K562 (cell line): ENCODE results near the gene ASCC3. TPM values are rescaled to one million over a fixed set of nuclear protein-coding genes. Genes with fewer than 3 reads are reported as not detected.
A peak's percentile ranks its signal among the peaks of the same experiment; 100 is the strongest.

ENCODE experiments used
- CBX3 ChIP-seq, 2 experiments: IDR thresholded peaks; 1 replicate in 1 of 2; 2 replicates in 1 of 2; pipeline ENCODE4 v1.6.1; 2012; ENCODE audit warnings: inconsistent platforms in 2 of 2, low read length in 2 of 2, borderline replicate concordance in 1 of 2, control low read depth in 1 of 2
- CEBPB ChIP-seq: fragments of 450-650 bp; IDR thresholded peaks from 2 replicates; pipeline ENCODE4 v1.6.1; 2016; ENCODE audit warnings: missing genetic modification characterization, missing compliant biosample characterization
- DMBX1 ChIP-seq: fragments of 250-450 bp; sonication (Bioruptor Pico); IDR thresholded peaks from 2 replicates; pipeline ENCODE4 v1.8.0; 2022; ENCODE audit warnings: inconsistent platforms, mild to moderate bottlenecking, moderate library complexity, borderline replicate concordance
- HNRNPLL ChIP-seq: fragments of 200-400 bp; formaldehyde crosslinking; IDR thresholded peaks from 2 replicates; pipeline ENCODE4 v1.6.1; 2017; ENCODE audit warnings: low read length, low read depth, mild to moderate bottlenecking; ENCODE audit not compliant: poor library complexity, severe bottlenecking
- IRF2 ChIP-seq: sonication (generic); formaldehyde crosslinking; IDR thresholded peaks from 2 replicates; pipeline ENCODE4 v1.8.1; 2022; ENCODE audit warnings: mild to moderate bottlenecking, missing genetic modification reagents
- JUN ChIP-seq, 2 experiments: sonication (generic) in 1 of 2; formaldehyde crosslinking in 1 of 2; IDR thresholded peaks; 2 replicates each; pipeline versions ENCODE4 v1.6.1 to v1.8.0; 2012 to 2022; ENCODE audit warnings: borderline replicate concordance in 2 of 2, mild to moderate bottlenecking in 2 of 2, improper control_type of control experiment in 1 of 2, low read depth in 1 of 2, low read length in 1 of 2, missing genetic modification reagents in 1 of 2
- MAZ ChIP-seq, 2 experiments: fragments of 450-650 bp in 1 of 2; sonication (generic) in 1 of 2; formaldehyde crosslinking; IDR thresholded peaks in 1 of 2; conservative IDR thresholded peaks in 1 of 2; 2 replicates each; pipeline versions ENCODE4 v1.4.0 to v1.5.0; 2020; ENCODE audit warnings: mild to moderate bottlenecking in 1 of 2, missing genetic modification reagents in 1 of 2
- PHF21A ChIP-seq: fragments of 450-650 bp; IDR thresholded peaks from 2 replicates; pipeline ENCODE4 v1.6.1; 2017; ENCODE audit warnings: low read depth, borderline replicate concordance
- SMARCA5 ChIP-seq: fragments of 450-650 bp; IDR thresholded peaks from 2 replicates; pipeline ENCODE4 v1.6.1; 2016
- TRIM24 ChIP-seq, 2 experiments: fragments of 450-650 bp; IDR thresholded peaks; 2 replicates each; pipeline ENCODE4 v1.6.1; 2016
- ZKSCAN3 ChIP-seq: fragments of 250-450 bp; sonication (Bioruptor Pico); IDR thresholded peaks from 2 replicates; pipeline ENCODE4 v1.4.0; 2020
- ZNF121 ChIP-seq: sonication (generic); formaldehyde crosslinking; conservative IDR thresholded peaks from 2 replicates; pipeline ENCODE4 v1.8.0; 2022; ENCODE audit warnings: missing genetic modification reagents
- ZNF217 ChIP-seq: sonication (generic); formaldehyde crosslinking; IDR thresholded peaks from 2 replicates; pipeline ENCODE4 v1.8.0; 2022; ENCODE audit warnings: mild to moderate bottlenecking, missing genetic modification reagents
- ZNF239 ChIP-seq: fragments of 250-450 bp; sonication (Bioruptor Pico); IDR thresholded peaks from 2 replicates; pipeline ENCODE4 v1.4.0; 2020; ENCODE audit warnings: mild to moderate bottlenecking
- ZNF311 ChIP-seq: fragments of 250-450 bp; sonication (Bioruptor Pico); IDR thresholded peaks from 2 replicates; pipeline ENCODE4 v1.4.0; 2020; ENCODE audit warnings: mild to moderate bottlenecking, moderate library complexity
- ZNF699 ChIP-seq: fragments of 250-450 bp; sonication (Bioruptor Pico); IDR thresholded peaks from 2 replicates; pipeline ENCODE4 v1.8.0; 2021; ENCODE audit warnings: mild to moderate bottlenecking, moderate library complexity; ENCODE audit not compliant: insufficient replicate concordance
- polyA plus RNA-seq, 8 experiments: library from polyadenylated mRNA; depleted of rRNA in 4 of 8; stranded (reverse) in 5 of 8; unstranded in 3 of 8; fragments of >200 nt; fragmentation: Nextera tagmentation in 2 of 8; fragmentation: Illumina TruSeq in 1 of 8; extraction: Ambion mirVana in 2 of 8; extraction: Trizol in 1 of 8; gene quantifications; 2 replicates each; pipeline versions ENCODE4 v1.2.1 to v1.2.3, GENCODE V29; 2011 to 2014; ENCODE audit warnings: inconsistent platforms in 1 of 8, missing spikeins in 1 of 8
- total RNA-seq, 7 experiments: library from RNA; depleted of rRNA in 6 of 7; stranded (reverse); fragments of >200 nt in 6 of 7; fragmentation: Illumina TruSeq in 2 of 7; extraction: Trizol in 2 of 7; gene quantifications; 2 replicates each; pipeline versions ENCODE4 v1.2.1 to v1.2.3, GENCODE V29; 2011 to 2021; ENCODE audit warnings: low replicate concordance in 1 of 7
- TF ChIP-seq, protein P1 (sequence below): sonication (generic); formaldehyde crosslinking; IDR thresholded peaks from 2 replicates; pipeline ENCODE4 v1.8.0; 2023; ENCODE audit warnings: mild to moderate bottlenecking, missing genetic modification reagents
- TF ChIP-seq, protein P2 (sequence below): fragments of 250-450 bp; sonication (Bioruptor Pico); IDR thresholded peaks from 2 replicates; pipeline ENCODE4 v1.4.0; 2020; ENCODE audit warnings: borderline replicate concordance
- TF ChIP-seq, protein P3 (sequence below): sonication (generic); formaldehyde crosslinking; IDR thresholded peaks from 2 replicates; pipeline ENCODE4 v1.8.0; 2022; ENCODE audit warnings: mild to moderate bottlenecking, missing genetic modification reagents
- TF ChIP-seq, protein P4 (sequence below): fragments of 250-450 bp; sonication (Bioruptor Pico); IDR thresholded peaks from 2 replicates; pipeline ENCODE4 v1.8.0; 2022; ENCODE audit warnings: moderate library complexity, mild to moderate bottlenecking, inconsistent platforms
- TF ChIP-seq, protein P5 (sequence below), 2 experiments: fragments of 450-650 bp; conservative IDR thresholded peaks; 2 replicates each; pipeline ENCODE4 v1.6.1; 2017; ENCODE audit warnings: mild to moderate bottlenecking in 2 of 2, moderate library complexity in 2 of 2

Gene ASCC3
- total and polyA plus RNA-seq, 9 of the 15 experiments (the other 6 are each of a cell fraction or from before 2014, with no cell fraction given), result 16.1 to 56.1 (median 33.9) TPM

DNA sequence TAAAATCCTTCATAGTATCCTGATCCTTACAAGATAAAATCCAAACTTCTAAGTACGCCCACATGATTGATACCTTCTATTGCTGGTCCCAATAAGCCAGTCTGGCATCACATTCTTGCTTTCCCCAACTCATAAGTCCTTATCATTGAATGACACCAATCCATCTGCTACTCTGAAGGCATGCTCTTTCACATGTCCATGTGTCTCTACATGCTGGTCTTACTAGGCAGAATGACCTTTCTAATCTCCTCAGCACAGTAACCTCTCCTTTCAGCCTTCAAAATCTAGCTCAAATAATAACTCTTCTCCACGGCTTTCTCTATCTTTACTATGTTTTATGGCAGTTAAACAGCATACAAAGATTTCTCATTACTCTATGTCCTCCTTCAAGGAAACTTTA is 71.1 kb downstream of the ASCC3 start (continued):
- no peak for TF ChIP-seq JUN (IDR thresholded peaks at IDR 0.05; ENCODE audit: borderline replicate concordance, low read depth, low read length)
- no peak for TF ChIP-seq JUN (CRISPR knock-in tag; IDR thresholded peaks at IDR 0.05; ENCODE audit: borderline replicate concordance)
- TF ChIP-seq, protein P1, sequence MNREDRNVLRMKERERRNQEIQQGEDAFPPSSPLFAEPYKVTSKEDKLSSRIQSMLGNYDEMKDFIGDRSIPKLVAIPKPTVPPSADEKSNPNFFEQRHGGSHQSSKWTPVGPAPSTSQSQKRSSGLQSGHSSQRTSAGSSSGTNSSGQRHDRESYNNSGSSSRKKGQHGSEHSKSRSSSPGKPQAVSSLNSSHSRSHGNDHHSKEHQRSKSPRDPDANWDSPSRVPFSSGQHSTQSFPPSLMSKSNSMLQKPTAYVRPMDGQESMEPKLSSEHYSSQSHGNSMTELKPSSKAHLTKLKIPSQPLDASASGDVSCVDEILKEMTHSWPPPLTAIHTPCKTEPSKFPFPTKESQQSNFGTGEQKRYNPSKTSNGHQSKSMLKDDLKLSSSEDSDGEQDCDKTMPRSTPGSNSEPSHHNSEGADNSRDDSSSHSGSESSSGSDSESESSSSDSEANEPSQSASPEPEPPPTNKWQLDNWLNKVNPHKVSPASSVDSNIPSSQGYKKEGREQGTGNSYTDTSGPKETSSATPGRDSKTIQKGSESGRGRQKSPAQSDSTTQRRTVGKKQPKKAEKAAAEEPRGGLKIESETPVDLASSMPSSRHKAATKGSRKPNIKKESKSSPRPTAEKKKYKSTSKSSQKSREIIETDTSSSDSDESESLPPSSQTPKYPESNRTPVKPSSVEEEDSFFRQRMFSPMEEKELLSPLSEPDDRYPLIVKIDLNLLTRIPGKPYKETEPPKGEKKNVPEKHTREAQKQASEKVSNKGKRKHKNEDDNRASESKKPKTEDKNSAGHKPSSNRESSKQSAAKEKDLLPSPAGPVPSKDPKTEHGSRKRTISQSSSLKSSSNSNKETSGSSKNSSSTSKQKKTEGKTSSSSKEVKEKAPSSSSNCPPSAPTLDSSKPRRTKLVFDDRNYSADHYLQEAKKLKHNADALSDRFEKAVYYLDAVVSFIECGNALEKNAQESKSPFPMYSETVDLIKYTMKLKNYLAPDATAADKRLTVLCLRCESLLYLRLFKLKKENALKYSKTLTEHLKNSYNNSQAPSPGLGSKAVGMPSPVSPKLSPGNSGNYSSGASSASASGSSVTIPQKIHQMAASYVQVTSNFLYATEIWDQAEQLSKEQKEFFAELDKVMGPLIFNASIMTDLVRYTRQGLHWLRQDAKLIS (CRISPR knock-in tag), result no peak
- TF ChIP-seq, protein P2, sequence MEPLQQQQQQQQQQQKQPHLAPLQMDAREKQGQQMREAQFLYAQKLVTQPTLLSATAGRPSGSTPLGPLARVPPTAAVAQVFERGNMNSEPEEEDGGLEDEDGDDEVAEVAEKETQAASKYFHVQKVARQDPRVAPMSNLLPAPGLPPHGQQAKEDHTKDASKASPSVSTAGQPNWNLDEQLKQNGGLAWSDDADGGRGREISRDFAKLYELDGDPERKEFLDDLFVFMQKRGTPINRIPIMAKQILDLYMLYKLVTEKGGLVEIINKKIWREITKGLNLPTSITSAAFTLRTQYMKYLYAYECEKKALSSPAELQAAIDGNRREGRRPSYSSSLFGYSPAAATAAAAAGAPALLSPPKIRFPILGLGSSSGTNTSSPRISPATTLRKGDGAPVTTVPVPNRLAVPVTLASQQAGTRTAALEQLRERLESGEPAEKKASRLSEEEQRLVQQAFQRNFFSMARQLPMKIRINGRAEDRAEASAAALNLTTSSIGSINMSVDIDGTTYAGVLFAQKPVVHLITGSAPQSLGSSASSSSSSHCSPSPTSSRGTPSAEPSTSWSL (CRISPR knock-in tag), result no peak
- TF ChIP-seq TRIM24 (IDR thresholded peaks at IDR 0.05), result peak in 1 of 2 experiments; percentile 45; a peak in 1 of 4 replicates
- no peak for TF ChIP-seq ZKSCAN3 (CRISPR knock-in tag)
- TF ChIP-seq SMARCA5, result no peak
- TF ChIP-seq MAZ (CRISPR knock-in tag; conservative IDR thresholded peaks at IDR 0.05 in 1 of 2, IDR thresholded peaks at IDR 0.05 in 1 of 2), result no peak
- no peak for TF ChIP-seq IRF2
- no peak for TF ChIP-seq ZNF121 (CRISPR knock-in tag)
- TF ChIP-seq PHF21A, result no peak
- TF ChIP-seq ZNF217 (CRISPR knock-in tag), result no peak
- TF ChIP-seq HNRNPLL, result no peak
- TF ChIP-seq, protein P3, sequence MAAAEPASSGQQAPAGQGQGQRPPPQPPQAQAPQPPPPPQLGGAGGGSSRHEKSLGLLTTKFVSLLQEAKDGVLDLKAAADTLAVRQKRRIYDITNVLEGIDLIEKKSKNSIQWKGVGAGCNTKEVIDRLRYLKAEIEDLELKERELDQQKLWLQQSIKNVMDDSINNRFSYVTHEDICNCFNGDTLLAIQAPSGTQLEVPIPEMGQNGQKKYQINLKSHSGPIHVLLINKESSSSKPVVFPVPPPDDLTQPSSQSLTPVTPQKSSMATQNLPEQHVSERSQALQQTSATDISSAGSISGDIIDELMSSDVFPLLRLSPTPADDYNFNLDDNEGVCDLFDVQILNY (CRISPR knock-in tag), result no peak
- no peak for TF ChIP-seq CEBPB
- TF ChIP-seq, protein P4, sequence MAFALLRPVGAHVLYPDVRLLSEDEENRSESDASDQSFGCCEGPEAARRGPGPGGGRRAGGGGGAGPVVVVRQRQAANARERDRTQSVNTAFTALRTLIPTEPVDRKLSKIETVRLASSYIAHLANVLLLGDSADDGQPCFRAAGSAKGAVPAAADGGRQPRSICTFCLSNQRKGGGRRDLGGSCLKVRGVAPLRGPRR (CRISPR knock-in tag), result no peak
- TF ChIP-seq, protein P5, sequence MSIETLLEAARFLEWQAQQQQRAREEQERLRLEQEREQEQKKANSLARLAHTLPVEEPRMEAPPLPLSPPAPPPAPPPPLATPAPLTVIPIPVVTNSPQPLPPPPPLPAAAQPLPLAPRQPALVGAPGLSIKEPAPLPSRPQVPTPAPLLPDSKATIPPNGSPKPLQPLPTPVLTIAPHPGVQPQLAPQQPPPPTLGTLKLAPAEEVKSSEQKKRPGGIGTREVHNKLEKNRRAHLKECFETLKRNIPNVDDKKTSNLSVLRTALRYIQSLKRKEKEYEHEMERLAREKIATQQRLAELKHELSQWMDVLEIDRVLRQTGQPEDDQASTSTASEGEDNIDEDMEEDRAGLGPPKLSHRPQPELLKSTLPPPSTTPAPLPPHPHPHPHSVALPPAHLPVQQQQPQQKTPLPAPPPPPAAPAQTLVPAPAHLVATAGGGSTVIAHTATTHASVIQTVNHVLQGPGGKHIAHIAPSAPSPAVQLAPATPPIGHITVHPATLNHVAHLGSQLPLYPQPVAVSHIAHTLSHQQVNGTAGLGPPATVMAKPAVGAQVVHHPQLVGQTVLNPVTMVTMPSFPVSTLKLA (conservative IDR thresholded peaks at IDR 0.05), result 0 out of 4 replicates have a peak, but pooled peaks of 1 of the 2 experiments have one; percentile 34
- TF ChIP-seq ZNF699 (CRISPR knock-in tag), result no peak
- TF ChIP-seq DMBX1 (CRISPR knock-in tag), result no peak
- no peak for TF ChIP-seq ZNF239 (CRISPR knock-in tag)
- peak in 1 of 2 experiments; percentile 33; a peak in 1 of 3 replicates for TF ChIP-seq CBX3 (IDR thresholded peaks at IDR 0.05; ENCODE audit: borderline replicate concordance in 1 of 2, low read length in 2 of 2)
- TF ChIP-seq ZNF311 (CRISPR knock-in tag), result no peak
